GM23338 (cell line): Measurements from ENCODE around the gene LSM14B. TPM values are rescaled to one million over a fixed set of nuclear protein-coding genes. Genes with fewer than 3 reads are reported as not detected.

Experiments used
- ATAC-seq: fragments of 200-7000 bp; cut with Tn5 transposase; 3 replicates; pipeline ENCODE4 v1.9.1; 2020
- DNase-seq: peaks from one replicate; pipeline ENCODE4 v3.0.0-alpha.2; 2015; ENCODE audit warnings: low spot score
- H2AFZ ChIP-seq: fragments of 200-600 bp; sonication (generic); 2 replicates; pipeline ENCODE4 v1.8.0; 2016; ENCODE audit warnings: antibody characterized with exemption, mild to moderate bottlenecking, moderate library complexity
- H3F3A ChIP-seq: fragments of 200-600 bp; sonication (generic); replicated peaks from 2 replicates; pipeline ENCODE4 v1.8.0; 2017; ENCODE audit warnings: antibody characterized with exemption, mixed run types, low read depth
- H3K27ac ChIP-seq: fragments of 200-600 bp; sonication (generic); 2 replicates; pipeline ENCODE4 v1.6.1; 2016; ENCODE audit warnings: low read depth
- H3K27me3 ChIP-seq: fragments of 200-600 bp; sonication (generic); 2 replicates; pipeline ENCODE4 v1.8.0; 2016; ENCODE audit warnings: mild to moderate bottlenecking, mixed run types, moderate library complexity; ENCODE audit not compliant: insufficient read depth
- H3K36me3 ChIP-seq: fragments of 200-600 bp; sonication (generic); 2 replicates; pipeline ENCODE4 v1.8.0; 2016; ENCODE audit warnings: mild to moderate bottlenecking; ENCODE audit not compliant: insufficient read depth
- H3K4me1 ChIP-seq: fragments of 200-600 bp; sonication (generic); 2 replicates; pipeline ENCODE4 v1.8.0; 2016; ENCODE audit warnings: mild to moderate bottlenecking, moderate library complexity; ENCODE audit not compliant: insufficient read depth
- H3K4me2 ChIP-seq: fragments of 200-600 bp; sonication (generic); 2 replicates; pipeline ENCODE4 v1.7.1; 2017; ENCODE audit warnings: mixed run types
- H3K4me3 ChIP-seq: fragments of 200-600 bp; sonication (generic); 2 replicates; pipeline ENCODE4 v1.6.1; 2016; ENCODE audit warnings: mixed run types
- H3K79me2 ChIP-seq: fragments of 200-600 bp; sonication (generic); replicated peaks from 2 replicates; pipeline ENCODE4 v1.8.0; 2017; ENCODE audit warnings: mild to moderate bottlenecking; ENCODE audit not compliant: insufficient read depth
- H3K9me2 ChIP-seq: fragments of 200-600 bp; sonication (generic); 2 replicates; pipeline ENCODE4 v1.8.0; 2017; ENCODE audit not compliant: insufficient read depth
- H4K20me1 ChIP-seq: fragments of 200-600 bp; sonication (generic); replicated peaks from 2 replicates; pipeline ENCODE4 v1.8.0; 2017; ENCODE audit warnings: mild to moderate bottlenecking; ENCODE audit not compliant: insufficient read depth
- H3K27ac Mint-ChIP-seq: 2 replicates; pipeline ENCODE4 v1.8.0; 2020; ENCODE audit warnings: inconsistent platforms, mild to moderate bottlenecking, moderate library complexity, mixed read lengths
- H3K27me3 Mint-ChIP-seq: 3 replicates; pipeline ENCODE4 v1.8.0; 2022; ENCODE audit warnings: low read depth, mild to moderate bottlenecking, moderate library complexity, mixed read lengths, inconsistent platforms; ENCODE audit not compliant: insufficient read depth, poor library complexity
- H3K36me3 Mint-ChIP-seq: 3 replicates; pipeline ENCODE4 v1.8.0; 2021; ENCODE audit warnings: low read depth, mild to moderate bottlenecking, inconsistent platforms, moderate library complexity, mixed read lengths
- H3K4me1 Mint-ChIP-seq: 3 replicates; pipeline ENCODE4 v1.8.0; 2020; ENCODE audit warnings: mild to moderate bottlenecking, inconsistent platforms, mixed read lengths
- H3K4me3 Mint-ChIP-seq: 3 replicates; pipeline ENCODE4 v1.8.0; 2021; ENCODE audit warnings: moderate library complexity, mild to moderate bottlenecking, inconsistent platforms, mixed read lengths
- H3K9me3 Mint-ChIP-seq: 3 replicates; pipeline ENCODE4 v1.8.0; 2020; ENCODE audit warnings: moderate library complexity, mild to moderate bottlenecking, inconsistent platforms, mixed read lengths
- POLR2AphosphoS5 ChIP-seq: IDR thresholded peaks from 2 replicates; pipeline ENCODE4 v1.6.1; 2016; ENCODE audit warnings: antibody characterized with exemption, low read depth
- STAT1 ChIP-seq: IDR thresholded peaks from one replicate; pipeline ENCODE4 v1.6.1; 2016; ENCODE audit warnings: antibody characterized with exemption; ENCODE audit not compliant: unreplicated experiment
- polyA plus RNA-seq: library from polyadenylated mRNA; unstranded; fragments of >200 nt; fragmentation: Nextera tagmentation; extraction: Ambion mirVana; gene quantifications from 2 replicates; pipeline ENCODE4 v1.2.1, GENCODE V29; 2016
- total RNA-seq: library from RNA; depleted of rRNA; stranded (reverse); fragments of >200 nt; shearing (Covaris generic); gene quantifications from 2 replicates; pipeline ENCODE4 v1.2.3, GENCODE V29; 2014
- TF ChIP-seq, protein P1 (sequence below): fragments of 250-450 bp; sonication (Bioruptor Pico); IDR thresholded peaks from 2 replicates; pipeline ENCODE4 v1.5.0; 2020; ENCODE audit warnings: mild to moderate bottlenecking, moderate library complexity
- TF ChIP-seq, protein P2 (sequence below), 2 experiments: fragments of 200-600 bp in 1 of 2; sonication (generic) in 1 of 2; conservative IDR thresholded peaks; 2 replicates each; pipeline versions ENCODE4 v1.5.1 to v1.6.1; 2016 to 2017; ENCODE audit warnings: antibody characterized with exemption in 2 of 2, low read depth in 2 of 2, mild to moderate bottlenecking in 2 of 2, moderate library complexity in 1 of 2
- TF ChIP-seq, protein P3 (sequence below): IDR thresholded peaks from one replicate; pipeline ENCODE4 v1.6.1; 2018; ENCODE audit warnings: antibody characterized with exemption; ENCODE audit not compliant: unreplicated experiment

LSM14B gene
- total and polyA plus RNA-seq, 2 experiments from 2014 or later = 9.6 to 55.7 TPM

DNA sequence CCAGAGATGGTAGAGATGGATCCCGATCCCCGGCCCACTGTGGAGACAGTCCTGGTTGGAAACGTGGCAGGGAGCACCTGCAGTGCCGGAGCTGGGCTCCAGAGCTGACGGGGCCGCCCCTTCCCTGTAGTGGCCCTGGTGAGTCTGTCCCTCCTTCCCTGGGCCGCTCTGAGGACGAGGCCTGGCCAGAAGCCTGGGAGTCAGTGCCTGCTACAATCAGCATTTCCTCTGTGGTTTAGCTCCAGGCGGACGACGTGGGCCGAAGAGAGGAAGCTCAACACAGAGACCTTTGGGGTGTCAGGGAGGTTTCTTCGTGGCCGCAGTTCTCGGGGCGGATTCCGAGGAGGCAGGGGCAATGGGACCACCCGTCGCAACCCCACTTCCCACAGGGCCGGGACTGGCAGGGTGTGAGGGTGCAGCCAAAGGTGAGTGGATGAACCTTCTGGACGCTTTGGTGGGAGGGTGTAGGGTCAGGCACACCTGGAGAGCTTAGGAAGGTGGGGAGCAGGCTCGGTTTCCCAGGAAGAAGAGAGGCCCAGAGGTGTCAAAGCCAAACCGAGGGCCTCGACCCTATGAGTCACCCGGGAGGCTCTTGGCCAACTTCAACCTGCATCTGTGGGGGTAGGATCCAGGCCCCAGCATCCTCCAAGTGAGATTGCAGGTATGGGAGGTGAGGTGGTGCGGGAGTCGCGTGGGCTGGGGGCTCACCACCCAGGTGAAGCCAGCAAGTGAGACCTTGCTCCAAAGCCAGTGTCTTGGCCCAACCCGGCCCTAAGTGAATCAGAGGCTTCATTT lies 11.0 kb downstream of the LSM14B start (continued):
- TF ChIP-seq, protein P1, sequence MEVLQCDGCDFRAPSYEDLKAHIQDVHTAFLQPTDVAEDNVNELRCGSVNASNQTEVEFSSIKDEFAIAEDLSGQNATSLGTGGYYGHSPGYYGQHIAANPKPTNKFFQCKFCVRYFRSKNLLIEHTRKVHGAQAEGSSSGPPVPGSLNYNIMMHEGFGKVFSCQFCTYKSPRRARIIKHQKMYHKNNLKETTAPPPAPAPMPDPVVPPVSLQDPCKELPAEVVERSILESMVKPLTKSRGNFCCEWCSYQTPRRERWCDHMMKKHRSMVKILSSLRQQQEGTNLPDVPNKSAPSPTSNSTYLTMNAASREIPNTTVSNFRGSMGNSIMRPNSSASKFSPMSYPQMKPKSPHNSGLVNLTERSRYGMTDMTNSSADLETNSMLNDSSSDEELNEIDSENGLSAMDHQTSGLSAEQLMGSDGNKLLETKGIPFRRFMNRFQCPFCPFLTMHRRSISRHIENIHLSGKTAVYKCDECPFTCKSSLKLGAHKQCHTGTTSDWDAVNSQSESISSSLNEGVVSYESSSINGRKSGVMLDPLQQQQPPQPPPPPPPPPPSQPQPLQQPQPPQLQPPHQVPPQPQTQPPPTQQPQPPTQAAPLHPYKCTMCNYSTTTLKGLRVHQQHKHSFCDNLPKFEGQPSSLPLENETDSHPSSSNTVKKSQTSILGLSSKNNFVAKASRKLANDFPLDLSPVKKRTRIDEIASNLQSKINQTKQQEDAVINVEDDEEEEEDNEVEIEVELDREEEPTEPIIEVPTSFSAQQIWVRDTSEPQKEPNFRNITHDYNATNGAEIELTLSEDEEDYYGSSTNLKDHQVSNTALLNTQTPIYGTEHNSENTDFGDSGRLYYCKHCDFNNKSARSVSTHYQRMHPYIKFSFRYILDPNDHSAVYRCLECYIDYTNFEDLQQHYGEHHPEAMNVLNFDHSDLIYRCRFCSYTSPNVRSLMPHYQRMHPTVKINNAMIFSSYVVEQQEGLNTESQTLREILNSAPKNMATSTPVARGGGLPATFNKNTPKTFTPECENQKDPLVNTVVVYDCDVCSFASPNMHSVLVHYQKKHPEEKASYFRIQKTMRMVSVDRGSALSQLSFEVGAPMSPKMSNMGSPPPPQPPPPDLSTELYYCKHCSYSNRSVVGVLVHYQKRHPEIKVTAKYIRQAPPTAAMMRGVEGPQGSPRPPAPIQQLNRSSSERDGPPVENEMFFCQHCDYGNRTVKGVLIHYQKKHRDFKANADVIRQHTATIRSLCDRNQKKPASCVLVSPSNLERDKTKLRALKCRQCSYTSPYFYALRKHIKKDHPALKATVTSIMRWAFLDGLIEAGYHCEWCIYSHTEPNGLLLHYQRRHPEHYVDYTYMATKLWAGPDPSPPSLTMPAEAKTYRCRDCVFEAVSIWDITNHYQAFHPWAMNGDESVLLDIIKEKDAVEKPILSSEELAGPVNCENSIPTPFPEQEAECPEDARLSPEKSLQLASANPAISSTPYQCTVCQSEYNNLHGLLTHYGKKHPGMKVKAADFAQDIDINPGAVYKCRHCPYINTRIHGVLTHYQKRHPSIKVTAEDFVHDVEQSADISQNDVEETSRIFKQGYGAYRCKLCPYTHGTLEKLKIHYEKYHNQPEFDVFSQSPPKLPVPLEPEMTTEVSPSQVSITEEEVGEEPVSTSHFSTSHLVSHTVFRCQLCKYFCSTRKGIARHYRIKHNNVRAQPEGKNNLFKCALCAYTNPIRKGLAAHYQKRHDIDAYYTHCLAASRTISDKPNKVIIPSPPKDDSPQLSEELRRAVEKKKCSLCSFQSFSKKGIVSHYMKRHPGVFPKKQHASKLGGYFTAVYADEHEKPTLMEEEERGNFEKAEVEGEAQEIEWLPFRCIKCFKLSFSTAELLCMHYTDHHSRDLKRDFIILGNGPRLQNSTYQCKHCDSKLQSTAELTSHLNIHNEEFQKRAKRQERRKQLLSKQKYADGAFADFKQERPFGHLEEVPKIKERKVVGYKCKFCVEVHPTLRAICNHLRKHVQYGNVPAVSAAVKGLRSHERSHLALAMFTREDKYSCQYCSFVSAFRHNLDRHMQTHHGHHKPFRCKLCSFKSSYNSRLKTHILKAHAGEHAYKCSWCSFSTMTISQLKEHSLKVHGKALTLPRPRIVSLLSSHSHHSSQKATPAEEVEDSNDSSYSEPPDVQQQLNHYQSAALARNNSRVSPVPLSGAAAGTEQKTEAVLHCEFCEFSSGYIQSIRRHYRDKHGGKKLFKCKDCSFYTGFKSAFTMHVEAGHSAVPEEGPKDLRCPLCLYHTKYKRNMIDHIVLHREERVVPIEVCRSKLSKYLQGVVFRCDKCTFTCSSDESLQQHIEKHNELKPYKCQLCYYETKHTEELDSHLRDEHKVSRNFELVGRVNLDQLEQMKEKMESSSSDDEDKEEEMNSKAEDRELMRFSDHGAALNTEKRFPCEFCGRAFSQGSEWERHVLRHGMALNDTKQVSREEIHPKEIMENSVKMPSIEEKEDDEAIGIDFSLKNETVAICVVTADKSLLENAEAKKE (CRISPR knock-in tag) = no peak
- TF ChIP-seq POLR2AphosphoS5 (no peak), STAT1 (no peak)

DNA sequence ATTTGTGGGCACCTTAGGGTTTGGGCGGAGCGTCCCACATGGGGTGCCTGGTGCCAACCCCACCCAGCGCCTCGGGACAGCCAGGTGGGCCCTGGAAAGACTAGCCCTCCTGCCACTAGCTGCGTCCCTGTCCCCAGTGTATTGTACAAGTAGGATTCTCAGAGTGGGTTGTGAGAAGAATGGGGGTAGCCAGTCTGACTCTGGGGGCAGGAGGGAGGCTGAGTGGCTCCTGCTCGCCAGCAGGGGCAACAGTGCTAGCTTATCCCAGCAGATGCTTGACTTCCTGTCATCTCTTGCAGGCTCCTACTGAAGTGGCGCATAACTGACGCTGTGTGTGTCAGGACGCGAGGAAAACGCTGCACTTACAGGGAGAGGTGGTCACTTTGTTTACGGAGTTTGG lies 11.6 kb downstream of the LSM14B start:
- TF ChIP-seq, protein P2, sequence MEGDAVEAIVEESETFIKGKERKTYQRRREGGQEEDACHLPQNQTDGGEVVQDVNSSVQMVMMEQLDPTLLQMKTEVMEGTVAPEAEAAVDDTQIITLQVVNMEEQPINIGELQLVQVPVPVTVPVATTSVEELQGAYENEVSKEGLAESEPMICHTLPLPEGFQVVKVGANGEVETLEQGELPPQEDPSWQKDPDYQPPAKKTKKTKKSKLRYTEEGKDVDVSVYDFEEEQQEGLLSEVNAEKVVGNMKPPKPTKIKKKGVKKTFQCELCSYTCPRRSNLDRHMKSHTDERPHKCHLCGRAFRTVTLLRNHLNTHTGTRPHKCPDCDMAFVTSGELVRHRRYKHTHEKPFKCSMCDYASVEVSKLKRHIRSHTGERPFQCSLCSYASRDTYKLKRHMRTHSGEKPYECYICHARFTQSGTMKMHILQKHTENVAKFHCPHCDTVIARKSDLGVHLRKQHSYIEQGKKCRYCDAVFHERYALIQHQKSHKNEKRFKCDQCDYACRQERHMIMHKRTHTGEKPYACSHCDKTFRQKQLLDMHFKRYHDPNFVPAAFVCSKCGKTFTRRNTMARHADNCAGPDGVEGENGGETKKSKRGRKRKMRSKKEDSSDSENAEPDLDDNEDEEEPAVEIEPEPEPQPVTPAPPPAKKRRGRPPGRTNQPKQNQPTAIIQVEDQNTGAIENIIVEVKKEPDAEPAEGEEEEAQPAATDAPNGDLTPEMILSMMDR (conservative IDR thresholded peaks at IDR 0.05; ENCODE audit: low read depth in 2 of 2) = peak; percentile 20 to 31; a peak in 2 of 4 replicates
- TF ChIP-seq, protein P3, sequence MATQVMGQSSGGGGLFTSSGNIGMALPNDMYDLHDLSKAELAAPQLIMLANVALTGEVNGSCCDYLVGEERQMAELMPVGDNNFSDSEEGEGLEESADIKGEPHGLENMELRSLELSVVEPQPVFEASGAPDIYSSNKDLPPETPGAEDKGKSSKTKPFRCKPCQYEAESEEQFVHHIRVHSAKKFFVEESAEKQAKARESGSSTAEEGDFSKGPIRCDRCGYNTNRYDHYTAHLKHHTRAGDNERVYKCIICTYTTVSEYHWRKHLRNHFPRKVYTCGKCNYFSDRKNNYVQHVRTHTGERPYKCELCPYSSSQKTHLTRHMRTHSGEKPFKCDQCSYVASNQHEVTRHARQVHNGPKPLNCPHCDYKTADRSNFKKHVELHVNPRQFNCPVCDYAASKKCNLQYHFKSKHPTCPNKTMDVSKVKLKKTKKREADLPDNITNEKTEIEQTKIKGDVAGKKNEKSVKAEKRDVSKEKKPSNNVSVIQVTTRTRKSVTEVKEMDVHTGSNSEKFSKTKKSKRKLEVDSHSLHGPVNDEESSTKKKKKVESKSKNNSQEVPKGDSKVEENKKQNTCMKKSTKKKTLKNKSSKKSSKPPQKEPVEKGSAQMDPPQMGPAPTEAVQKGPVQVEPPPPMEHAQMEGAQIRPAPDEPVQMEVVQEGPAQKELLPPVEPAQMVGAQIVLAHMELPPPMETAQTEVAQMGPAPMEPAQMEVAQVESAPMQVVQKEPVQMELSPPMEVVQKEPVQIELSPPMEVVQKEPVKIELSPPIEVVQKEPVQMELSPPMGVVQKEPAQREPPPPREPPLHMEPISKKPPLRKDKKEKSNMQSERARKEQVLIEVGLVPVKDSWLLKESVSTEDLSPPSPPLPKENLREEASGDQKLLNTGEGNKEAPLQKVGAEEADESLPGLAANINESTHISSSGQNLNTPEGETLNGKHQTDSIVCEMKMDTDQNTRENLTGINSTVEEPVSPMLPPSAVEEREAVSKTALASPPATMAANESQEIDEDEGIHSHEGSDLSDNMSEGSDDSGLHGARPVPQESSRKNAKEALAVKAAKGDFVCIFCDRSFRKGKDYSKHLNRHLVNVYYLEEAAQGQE = no peak
- Mint-ChIP-seq H3K4me1 (peaks cover 2% of the 10 kb centered on the region; the same call in 1 of the 3 replicates), H3K27ac (peak overlapping the region; percentile 88; the same call in 1 of the 2 replicates), H3K27me3 (peaks cover 12% of the 10 kb centered on the region), H3K4me3 (no peak overlapping the region), H3K36me3 (peaks cover 96% of the 10 kb centered on the region), H3K9me3 (no peaks in the 10 kb centered on the region; the same call in 2 of the 3 replicates)
- Histone ChIP-seq H3K27me3 (no peaks in the 10 kb centered on the region), H3K36me3 (peaks cover 54% of the 10 kb centered on the region), H3K27ac (0 out of 2 replicates have a peak overlapping the region, but pooled peaks have one; percentile 32), H4K20me1 (peaks cover 35% of the 10 kb centered on the region), H3F3A (peaks cover 21% of the 10 kb centered on the region), H3K4me3 (no peak overlapping the region), H3K4me1 (no peaks in the 10 kb centered on the region), H3K79me2 (peaks cover 13% of the 10 kb centered on the region; the same call in 1 of the 2 replicates), H3K9me2 (no peaks in the 10 kb centered on the region), H2AFZ (no peak overlapping the region), H3K4me2 (no peak overlapping the region)
- peak; percentile 57 for ATAC-seq
- DNase-seq = peak; percentile 55
